IMR-90 (cell line): ENCODE results near the gene IBSP.

Experiments used
- CEBPB ChIP-seq: IDR thresholded peaks from 2 replicates; pipeline ENCODE4 v1.6.1; 2012; ENCODE audit warnings: low read depth, low read length, improper control_type of control experiment
- CTCF ChIP-seq: conservative IDR thresholded peaks from 2 replicates; pipeline ENCODE4 v1.5.1; 2012; ENCODE audit warnings: mild to moderate bottlenecking, low read depth, low read length, improper control_type of control experiment
- ELK1 ChIP-seq: fragments of 150-350 bp; IDR thresholded peaks from 2 replicates; pipeline ENCODE4 v1.6.1; 2016; ENCODE audit warnings: low read depth, mild to moderate bottlenecking, low read length, moderate library complexity, borderline replicate concordance
- FOS ChIP-seq: fragments of 150-350 bp; IDR thresholded peaks from 2 replicates; pipeline ENCODE4 v1.6.1; 2016; ENCODE audit warnings: low read depth, low read length
- MAFK ChIP-seq: IDR thresholded peaks from 2 replicates; pipeline ENCODE4 v1.6.1; 2012; ENCODE audit warnings: low read depth, low read length, improper control_type of control experiment
- MAZ ChIP-seq: IDR thresholded peaks from 2 replicates; pipeline ENCODE4 v1.6.1; 2012; ENCODE audit warnings: low read depth, mild to moderate bottlenecking, low read length, improper control_type of control experiment, moderate library complexity, borderline replicate concordance
- MXI1 ChIP-seq: IDR thresholded peaks from 2 replicates; pipeline ENCODE4 v1.6.1; 2012; ENCODE audit warnings: low read depth, mild to moderate bottlenecking, low read length, moderate library complexity, borderline replicate concordance
- POLR2A ChIP-seq: IDR thresholded peaks from 2 replicates; pipeline ENCODE4 v1.6.1; 2012; ENCODE audit warnings: mild to moderate bottlenecking, low read depth, low read length
- RAD21 ChIP-seq: IDR thresholded peaks from 2 replicates; pipeline ENCODE4 v1.6.1; 2012; ENCODE audit warnings: low read length, improper control_type of control experiment
- RCOR1 ChIP-seq: IDR thresholded peaks from 2 replicates; pipeline ENCODE4 v1.6.1; 2012; ENCODE audit warnings: mild to moderate bottlenecking, low read length, improper control_type of control experiment; ENCODE audit not compliant: insufficient replicate concordance
- SMC3 ChIP-seq: fragments of 150-350 bp; IDR thresholded peaks from 2 replicates; pipeline ENCODE4 v1.6.1; 2016; ENCODE audit warnings: low read depth, mild to moderate bottlenecking, antibody characterized with exemption, low read length, moderate library complexity
- USF2 ChIP-seq: fragments of 150-350 bp; IDR thresholded peaks from 2 replicates; pipeline ENCODE4 v1.6.1; 2017; ENCODE audit warnings: mild to moderate bottlenecking, antibody characterized with exemption, low read length, low read depth

- TF ChIP-seq CTCF: no peak
- no peak for TF ChIP-seq CEBPB
- TF ChIP-seq RAD21: no peak
- no peak for TF ChIP-seq USF2
- no peak for TF ChIP-seq ELK1
- no peak for TF ChIP-seq SMC3
- no peak for TF ChIP-seq RCOR1
- TF ChIP-seq MXI1: no peak
- TF ChIP-seq MAFK: no peak
- TF ChIP-seq POLR2A: no peak
- TF ChIP-seq MAZ: no peak
- no peak for TF ChIP-seq FOS
Measured at GRCh38 chr4:87823724-87824123, 24.4 kb downstream of the IBSP start.
